HG03575 (cell line): ENCODE results near the gene PAPPA.

Source experiments
- ATAC-seq: cut with Tn5 transposase; IDR thresholded peaks from one replicate; pipeline ENCODE4 v1.9.1; 2021; ENCODE audit not compliant: unreplicated experiment, insufficient number of reproducible peaks, low FRiP score; ENCODE audit errors: extremely low read depth

The PAPPA gene

GRCh38 chr9:116153765-116154333 lies at the start of gene PAPPA:
TSS of gene PAPPA (plus strand) at chr9:116153791. CDS start at chr9:116154173, 382 bp downstream.
- ATAC-seq: no peak

- no peak for ATAC-seq
Measured at GRCh38 chr9:116103976-116104820, 49.4 kb upstream of the PAPPA start.

GRCh38 chr9:116112236-116112635 lies 41.4 kb upstream of the PAPPA start:
- no peak for ATAC-seq

- no peak for ATAC-seq
Measured at GRCh38 chr9:116115761-116116353, 37.7 kb upstream of the PAPPA start.

- no peak for ATAC-seq
Measured at GRCh38 chr9:116116393-116116792, 37.2 kb upstream of the PAPPA start.

GRCh38 chr9:116123171-116123570 lies 30.4 kb upstream of the PAPPA start:
- no peak for ATAC-seq

- no peak for ATAC-seq
Measured at GRCh38 chr9:116124472-116125040, 29.0 kb upstream of the PAPPA start.

- no peak for ATAC-seq
Measured at GRCh38 chr9:116133163-116133562, 20.4 kb upstream of the PAPPA start.

GRCh38 chr9:116134975-116135374 lies 18.6 kb upstream of the PAPPA start:
- no peak for ATAC-seq

GRCh38 chr9:116137010-116137409 lies 16.6 kb upstream of the PAPPA start:
- no peak for ATAC-seq

GRCh38 chr9:116137581-116137980 lies 16.0 kb upstream of the PAPPA start:
- ATAC-seq: no peak

- no peak for ATAC-seq
Measured at GRCh38 chr9:116141864-116142561, 11.6 kb upstream of the PAPPA start.

- ATAC-seq: no peak
Measured at GRCh38 chr9:116142706-116143492, 10.7 kb upstream of the PAPPA start.

- no peak for ATAC-seq
Measured at GRCh38 chr9:116144038-116144437, 9.6 kb upstream of the PAPPA start.

GRCh38 chr9:116144555-116144954 lies 9.0 kb upstream of the PAPPA start:
- no peak for ATAC-seq

GRCh38 chr9:116145036-116145435 lies 8.6 kb upstream of the PAPPA start:
- ATAC-seq: no peak

- no peak for ATAC-seq
Measured at GRCh38 chr9:116147821-116148220, 5.8 kb upstream of the PAPPA start.

GRCh38 chr9:116149844-116150243 lies 3.7 kb upstream of the PAPPA start:
- ATAC-seq: no peak

GRCh38 chr9:116151199-116151598 lies 2.4 kb upstream of the PAPPA start:
- no peak for ATAC-seq
